ENCODE data around the gene ZDHHC11B.
"Not testable (repeated sequence)": the region's sequence is repeated elsewhere in the genome, so short reads cannot be mapped to it uniquely, and the experiment has no call there.

The ZDHHC11B gene

DNA sequence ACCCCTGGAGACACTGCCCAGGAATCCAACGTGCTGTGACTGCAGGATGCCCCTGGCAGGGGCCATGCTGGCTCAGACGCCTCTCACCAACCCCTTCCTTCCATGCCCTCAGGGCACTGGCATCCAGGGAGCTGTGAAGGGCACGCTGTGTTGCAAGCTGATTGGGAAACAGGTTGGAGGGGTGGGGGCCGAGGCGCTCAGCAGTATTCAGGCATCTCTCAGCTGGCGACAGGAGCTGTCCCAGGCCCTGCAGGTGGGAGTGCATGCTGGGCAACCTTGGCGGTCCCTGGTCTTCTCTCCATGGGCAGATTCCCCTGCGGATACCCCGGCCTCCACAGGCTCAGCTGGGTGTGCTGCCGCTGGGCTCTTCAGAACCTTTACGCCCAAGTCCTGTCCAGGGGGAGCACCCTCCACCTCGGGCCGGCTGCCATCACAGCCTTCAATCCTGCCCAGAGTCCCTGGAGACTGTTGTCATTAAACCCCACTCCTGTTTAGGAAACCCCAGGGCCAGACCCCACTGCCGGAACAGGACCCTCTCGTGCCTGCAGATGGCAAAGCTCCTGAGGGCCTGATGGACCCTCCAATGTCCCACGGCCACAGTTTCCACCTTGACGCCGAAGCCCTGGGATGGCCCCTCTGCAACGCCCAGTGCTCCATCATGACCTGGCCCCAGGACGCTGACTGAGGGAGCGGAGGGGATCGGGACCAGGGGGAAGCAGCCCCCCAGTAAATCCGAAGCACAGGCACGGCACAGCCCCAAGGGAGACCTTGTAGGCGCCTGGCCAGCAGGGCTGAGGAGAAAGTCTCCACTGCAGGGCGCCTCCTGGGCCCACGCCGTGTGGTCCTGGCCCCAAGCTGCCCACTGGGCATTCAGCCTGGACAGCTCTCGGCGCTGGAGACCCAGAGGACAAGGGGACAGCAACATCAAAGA is 100.7 kb downstream of the ZDHHC11B start:
- DNase-seq, result peak; percentile 19

DNA sequence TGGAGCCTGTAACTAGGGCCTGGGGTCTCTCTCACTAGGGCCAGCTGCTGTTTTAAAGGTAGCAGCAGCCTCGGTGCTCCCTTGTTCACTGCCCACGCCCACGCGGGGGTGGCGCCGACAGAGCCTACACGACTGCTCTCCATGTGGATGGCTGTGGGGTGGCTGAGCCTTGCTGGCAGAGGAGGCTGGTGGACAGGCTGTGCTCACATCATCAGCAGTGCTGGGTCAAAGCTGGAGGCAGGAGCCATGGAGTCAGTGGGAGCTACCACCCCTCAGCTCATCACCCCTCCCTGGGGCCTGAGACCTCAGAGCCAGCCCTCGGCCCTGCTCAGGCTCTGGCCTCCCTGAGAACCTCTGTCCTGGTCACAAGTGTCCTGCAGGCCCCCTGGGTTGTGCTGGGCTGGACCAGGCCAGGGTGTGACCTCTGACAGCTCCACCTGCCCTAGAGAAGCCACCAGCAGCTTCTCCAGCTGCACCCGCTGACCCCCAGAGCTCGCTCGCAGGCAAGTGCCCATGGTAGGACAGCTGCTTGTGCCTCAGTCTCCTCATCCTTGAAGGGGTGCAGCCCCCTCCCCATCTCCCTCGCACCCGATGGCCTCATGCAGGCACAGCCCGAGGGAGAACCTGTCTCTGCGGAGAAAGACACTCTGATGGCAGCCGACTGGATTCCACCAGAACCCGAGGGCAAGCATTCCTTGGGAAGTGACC is 101.7 kb downstream of the ZDHHC11B start:
- peak; percentile 14 for DNase-seq

DNA sequence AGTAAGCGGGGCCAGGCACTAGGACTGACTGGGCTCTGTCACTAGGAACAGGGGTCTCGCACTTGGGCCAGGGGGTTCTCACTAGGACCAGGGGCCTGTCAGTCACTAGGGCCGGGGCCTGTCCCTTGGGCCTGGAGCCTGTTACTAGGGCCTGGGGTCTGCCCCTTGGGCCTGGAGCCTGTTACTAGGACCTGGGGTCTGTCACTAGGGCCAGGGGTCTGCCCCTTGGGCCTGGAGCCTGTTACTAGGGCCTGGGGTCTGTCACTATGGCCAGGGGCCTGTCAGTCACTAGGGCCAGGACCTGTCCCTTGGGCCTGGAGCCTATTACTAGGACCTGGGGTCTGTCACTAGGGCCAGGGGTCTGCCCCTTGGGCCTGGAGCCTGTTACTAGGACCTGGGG is 102.3 kb downstream of the ZDHHC11B start:
- not testable (repeated sequence) for DNase-seq

DNA sequence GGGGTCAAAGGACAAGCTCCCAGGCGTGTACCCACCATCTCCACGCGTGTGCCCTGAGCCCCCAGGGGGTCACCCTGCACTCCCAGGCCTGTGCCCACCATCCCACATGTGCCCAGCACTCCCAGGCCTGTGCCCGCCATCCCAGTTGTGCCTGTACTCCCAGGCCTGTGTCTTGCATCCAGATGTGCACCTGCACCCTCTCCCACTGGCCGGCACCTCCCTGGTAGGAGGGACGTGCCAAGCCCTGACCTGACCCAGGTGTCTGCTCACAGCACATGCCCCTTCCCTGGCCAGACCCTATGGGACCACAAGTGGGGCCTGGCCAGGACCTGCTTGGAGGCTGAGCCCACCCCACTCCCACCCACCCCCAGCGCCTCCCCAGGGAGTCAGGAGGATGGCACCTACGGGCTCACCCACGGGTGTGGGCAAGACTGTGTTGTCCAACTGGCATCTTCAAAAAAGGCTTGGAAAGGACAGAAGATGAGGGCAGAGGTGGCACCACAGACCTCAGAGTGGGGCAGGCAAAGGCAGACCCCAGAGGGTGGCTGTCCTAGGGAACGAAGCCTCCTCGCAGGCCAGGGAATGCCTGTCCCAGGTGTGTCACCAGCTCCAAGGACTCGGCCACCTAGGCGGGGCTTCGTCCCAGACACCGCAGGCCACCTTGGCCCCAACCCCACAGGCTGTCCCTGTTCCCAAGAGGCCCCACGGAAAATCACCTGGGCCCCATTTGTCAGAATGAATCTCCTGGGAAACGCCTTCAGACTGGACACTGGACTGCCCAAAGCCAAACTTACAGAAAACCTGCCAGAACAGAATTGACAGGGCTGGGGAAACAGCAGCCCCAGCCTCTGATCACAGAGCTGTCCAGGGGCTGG is 103.0 kb downstream of the ZDHHC11B start:
- not testable (repeated sequence) for DNase-seq

DNA sequence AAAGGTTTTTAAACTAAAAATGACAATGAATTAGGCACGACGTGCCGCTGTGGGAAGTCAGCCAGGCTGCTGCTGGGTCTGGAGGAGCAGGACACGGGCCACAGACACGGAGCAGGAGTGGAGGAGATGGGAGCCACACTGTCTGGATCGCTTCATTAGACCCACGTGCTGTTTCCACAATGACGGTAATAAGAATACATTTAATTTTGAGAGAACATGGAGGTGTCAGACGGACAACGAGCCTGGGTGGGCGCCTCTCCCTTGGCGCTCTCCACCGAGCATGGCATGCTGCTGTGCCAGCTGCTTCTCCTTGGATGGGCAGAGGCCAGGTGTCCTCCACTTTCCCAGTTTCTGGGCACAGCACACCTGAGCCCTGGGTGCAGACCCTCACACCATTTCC is 103.7 kb downstream of the ZDHHC11B start:
- not testable (repeated sequence) for DNase-seq

DNA sequence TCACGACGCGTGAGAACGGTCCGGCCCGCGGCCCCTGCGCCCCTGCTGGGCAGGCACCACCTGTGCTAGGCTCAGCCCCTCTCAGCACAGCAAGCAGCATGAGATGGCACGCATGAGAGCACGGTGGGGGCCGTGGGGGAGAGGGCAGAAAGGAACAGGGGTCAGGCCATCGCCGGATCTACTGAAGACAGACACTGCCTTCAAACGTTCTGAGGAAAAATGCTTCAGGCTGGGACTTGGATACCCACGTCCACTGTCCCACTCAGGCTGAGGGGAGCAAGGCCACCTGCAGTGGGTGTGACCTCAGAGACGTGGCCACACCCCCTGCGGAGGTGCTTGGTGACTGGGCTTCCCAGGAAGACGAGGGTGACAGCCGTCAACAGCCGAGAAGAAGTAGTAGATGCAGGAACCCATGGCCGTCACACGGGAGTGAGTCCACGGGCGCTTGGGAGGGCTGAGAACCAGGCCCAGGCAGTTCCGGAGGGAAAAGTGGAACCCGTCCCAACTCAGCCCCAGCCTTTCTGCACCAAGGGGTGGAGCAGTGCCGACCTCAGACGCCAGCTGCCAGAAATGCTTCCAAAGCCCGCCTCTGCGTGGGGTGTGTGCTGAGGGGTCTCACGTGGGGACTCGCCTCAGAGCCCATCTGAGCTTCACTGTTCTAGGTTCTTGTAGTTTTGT is 104.3 kb downstream of the ZDHHC11B start:
- DNase-seq, result not testable (repeated sequence)

DNA sequence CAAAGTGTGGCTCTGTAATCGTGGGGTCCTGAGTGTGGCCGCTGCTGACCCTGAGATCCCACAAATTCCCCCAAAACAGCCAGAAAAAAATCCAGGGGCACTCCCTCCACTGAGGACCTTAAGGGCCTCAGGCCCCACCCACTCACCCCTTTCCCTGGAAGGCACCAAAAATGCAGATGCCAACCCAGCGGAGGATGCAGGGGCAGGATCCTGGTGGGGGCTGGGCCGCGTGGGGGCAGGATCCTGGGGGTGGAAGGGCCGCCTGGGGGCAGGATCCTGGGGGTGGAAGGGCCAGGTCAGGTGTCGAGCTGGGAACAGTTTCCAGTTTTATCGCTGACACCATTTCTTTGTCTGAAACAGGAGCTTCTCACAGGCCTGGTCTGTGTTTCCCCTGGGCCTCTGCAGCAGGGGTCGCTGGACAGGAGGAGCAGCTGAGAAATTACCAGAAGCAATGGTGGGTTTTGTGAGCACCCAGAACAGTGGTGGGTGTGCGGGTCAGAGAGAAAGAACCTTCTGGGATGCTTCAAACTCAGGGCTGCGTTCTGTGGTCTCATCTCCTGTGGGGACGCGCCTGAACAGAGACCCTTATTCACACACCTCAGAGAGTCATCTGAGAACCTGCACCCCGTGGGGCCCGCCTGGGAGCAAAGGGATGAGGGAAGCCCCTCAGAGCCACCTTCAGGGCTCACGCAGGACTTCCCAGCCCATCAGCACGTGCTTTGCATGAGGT is 105.2 kb downstream of the ZDHHC11B start:
- DNase-seq, result not testable (repeated sequence)

DNA sequence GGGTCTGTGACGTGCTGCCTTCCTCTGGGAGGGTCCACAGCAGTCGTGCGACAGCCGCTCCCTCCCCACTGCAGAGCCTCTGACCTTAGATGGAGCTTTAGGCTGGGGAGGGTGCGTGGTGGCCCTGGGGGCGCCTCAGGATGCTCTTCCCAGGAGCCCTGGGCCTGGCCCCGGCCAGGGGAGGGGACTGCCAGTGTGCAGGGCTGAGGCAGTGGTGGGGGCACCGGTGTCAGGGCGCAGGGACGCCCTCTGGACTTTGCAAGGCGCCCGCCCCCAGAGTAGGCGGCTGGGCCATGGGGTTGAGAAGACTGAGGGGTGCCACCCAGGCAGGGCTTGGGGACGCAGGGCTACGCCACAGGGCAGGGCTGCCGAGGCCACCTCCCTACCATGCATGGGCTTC is 106.0 kb downstream of the ZDHHC11B start:
- not testable (repeated sequence) for DNase-seq

DNA sequence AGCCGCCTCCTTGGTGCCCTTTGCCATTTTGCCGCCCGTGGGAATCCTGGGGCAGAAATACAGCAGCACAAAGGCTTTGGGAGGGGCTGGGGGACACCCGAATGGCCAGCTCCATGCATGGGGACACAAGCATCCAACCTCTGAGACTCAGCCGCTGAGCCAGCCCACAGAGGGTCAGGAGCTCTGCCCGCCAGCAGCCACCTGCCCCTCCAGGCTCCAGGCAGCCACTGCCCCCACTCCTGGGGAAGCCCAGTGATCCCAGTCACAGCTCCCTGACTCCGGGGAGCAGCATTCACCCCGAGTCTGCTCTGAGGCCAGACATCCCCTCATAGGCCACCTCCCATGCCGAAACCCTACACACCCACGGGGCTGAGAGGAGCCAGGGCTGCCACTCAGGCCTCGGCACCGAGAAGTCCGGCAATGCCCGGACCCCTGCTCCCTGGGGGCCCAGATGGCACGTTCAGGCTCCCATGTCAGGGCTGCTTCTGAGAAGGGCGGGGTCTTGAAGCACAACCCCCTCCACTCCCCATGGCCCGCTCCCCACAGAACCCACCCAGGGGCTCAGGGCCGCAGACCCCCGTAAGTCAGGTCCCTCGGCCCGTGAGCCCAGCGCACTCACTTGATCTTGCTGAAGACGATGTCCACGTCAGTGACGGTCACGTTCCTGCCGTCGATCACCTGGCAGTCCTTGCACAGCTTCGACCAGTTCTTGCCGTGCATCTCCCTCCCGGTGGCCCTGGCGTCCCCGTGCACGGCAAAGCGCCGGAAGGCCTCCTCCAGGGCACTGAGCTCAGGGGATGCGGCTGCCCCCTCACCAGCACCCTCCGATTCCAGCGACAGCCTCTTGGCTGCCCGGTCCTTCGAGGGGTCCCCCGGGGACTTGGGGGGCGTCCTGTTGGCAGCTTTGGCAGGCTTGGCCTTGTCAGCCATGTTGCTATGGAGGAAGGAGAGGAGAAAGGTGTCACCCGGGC is 107.1 kb downstream of the ZDHHC11B start:
- DNase-seq, result no peak

DNA sequence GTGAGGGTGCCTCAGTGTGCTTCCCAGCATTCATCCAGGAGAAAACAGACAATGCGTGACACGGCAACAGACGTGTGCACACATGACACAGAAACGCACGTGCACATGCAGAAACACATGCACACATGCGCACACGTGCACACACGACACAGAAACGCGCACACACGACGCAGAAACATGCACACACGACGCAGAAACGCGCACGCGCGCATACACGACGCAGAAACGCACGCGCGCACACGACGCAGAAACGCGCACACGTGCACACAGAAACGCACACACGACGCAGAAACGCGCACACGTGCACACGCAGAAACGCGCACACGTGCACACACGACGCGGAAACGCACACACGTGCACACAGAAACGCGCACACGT is 107.8 kb downstream of the ZDHHC11B start:
- DNase-seq, result no peak

DNA sequence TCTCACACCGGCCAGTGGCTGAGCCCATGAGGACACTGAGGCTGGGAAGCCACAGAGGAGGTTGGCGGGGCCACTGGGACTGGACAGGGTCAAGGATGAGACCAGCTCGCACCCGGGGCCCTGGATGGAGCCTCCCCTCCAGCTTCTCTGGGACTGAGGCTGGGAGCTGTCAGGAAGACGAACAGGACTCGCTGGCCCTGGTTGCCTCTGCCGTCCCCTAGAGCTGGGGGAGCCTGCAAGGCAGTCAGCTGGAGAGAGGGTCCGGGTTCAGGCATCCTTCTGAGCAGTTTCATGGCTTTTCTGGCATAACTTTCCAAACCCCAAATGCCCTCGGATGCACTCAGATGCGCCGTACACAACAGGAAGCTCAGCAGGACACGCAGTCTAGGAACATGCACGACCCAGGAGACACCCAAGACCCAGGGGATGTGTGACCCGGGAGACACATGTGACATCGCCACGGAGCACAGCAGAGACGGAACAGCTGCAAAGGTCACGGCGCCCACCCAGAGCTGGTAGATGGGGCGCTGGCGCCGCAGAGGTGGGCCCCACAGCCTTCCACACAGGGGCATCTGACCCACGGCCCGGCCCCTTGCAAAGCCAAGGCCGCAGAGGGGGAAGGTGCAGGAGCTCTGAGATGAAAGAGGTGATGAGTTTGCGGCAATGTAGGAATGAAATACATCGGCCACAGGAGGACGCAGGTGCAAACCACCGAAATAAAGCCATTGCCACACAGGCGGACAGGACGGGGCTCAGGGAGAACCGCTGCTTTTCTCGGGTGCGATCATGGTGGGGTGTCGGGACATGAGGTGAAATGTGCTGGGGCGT is 108.4 kb downstream of the ZDHHC11B start:
- no peak for DNase-seq

DNA sequence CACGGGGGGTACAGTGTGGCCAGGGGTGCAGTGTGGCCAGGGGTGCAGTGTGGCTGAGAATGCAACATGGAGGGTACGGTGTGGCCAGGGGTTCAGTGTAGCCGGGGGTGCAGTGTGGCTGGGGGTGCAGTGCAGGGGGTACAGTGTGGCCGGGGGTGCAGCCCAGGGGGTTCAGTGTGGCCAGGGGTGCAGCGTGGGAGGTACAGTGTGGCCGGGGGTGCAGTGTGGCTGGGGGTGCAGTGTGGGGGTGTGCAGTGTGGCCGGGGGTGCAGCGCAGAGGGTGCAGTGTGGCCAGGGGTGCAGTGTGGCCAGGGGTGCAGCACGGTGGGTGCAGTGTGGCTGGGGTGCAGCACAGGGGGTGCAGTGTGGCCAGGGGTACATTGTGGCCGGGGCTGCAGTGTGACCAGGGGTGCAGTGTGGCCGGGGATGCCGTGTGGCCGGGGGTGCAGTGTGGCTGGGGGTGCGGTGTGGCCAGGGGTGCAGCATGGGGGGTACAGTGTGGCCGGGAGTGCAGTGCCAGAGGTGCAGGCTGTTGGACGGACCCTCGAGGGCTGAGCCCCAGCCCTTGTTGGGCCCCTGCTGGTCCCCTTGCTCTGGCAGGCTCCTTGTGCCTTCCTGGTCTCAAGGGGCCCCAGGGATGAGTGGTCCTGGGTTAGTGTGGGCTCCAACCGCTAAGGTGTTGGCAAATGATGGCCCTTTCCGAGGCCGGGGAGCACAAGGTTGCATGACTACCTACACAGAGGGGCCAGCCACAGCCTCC is 109.2 kb downstream of the ZDHHC11B start:
- no peak for DNase-seq

DNA sequence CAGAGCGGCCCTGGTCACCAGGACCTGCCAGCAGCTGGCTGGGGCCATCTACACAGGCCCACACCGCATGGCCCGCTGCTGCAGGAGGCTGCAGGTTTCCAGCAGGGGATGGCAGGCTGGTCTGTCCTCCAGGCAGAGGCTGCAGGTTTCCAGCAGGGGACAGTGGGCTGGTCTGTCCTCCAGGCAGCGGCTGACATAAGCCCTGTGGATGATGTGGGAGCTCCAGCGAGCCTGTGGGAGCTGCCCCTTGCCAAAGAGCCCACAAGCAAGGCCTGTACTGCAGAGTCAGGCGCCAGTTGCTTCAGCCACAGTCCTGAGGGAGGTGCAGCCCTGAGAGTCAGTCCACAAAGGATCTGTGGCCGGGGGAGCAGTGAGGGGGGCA is 109.9 kb downstream of the ZDHHC11B start:
- peak; percentile 67 for DNase-seq

DNA sequence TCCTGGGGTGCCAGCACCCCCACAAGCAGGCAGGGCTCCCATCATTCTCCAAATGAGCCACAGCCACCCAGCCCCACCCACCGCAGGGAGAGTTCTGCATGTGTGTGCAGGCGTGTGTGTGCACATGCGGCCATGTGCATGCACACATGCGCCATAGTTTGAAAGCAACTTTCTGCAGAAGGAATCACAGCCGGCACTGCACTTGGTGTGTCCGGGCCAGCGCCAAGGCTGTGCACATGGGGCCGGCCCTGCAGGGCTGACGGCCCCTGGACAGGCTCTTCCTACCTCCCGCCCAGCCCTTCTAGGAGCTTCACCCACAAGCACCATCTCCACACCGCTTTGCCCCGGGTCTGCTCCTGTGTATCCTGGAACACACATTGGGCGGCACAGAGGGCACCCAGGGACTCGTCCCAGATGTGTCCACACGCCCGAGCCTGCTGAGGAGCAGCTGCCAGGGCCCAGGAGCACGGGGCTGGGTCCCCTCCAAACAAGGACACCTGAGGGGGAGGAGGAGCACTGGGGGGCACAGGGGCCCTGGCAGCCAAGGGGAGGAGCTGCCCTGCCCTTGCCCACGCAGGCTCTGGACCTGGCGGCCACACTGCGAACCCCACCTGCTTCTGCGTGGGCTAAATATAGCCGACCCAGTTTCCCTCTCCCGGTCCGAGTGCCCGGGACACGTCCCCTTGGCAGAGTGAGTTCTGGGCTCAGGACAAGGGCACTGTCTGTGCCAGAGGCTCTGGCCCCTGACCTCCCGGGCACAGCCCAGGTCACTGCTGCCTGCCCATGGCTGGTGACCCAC is 110.5 kb downstream of the ZDHHC11B start:
- no peak for DNase-seq

DNA sequence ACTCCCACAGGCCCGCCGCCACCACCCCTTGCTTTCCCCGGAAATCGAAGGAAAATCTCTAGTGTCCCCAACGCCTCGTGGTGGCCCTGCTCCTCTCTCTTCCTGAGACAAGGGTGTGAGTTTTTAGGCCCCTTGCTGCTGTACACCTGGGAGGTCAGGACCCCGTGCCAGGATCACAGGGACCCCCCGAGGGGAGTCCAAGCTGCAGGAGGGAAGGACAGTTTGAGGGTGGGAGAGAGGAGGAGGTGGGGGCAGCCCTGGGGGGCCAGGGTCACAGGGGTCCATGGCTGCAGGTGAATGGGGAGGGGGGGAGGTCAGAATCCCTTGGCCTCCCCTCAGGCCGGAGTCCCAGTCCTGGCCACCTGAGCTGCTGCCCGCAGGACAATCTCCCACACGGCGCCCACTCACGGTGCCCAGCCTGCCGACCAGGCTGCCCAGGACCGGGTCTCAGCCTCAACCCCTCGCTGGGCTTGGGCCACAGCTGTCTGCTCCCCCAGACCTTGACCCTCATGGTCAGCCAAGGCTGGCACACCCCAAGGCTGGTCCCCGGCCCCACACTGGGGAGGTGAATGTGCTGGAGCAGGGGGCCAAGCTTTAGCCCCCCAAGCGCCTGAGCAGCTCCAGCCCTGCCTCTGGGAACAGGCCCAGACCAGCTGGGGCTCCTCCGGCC is 111.2 kb downstream of the ZDHHC11B start:
- DNase-seq, result no peak

DNA sequence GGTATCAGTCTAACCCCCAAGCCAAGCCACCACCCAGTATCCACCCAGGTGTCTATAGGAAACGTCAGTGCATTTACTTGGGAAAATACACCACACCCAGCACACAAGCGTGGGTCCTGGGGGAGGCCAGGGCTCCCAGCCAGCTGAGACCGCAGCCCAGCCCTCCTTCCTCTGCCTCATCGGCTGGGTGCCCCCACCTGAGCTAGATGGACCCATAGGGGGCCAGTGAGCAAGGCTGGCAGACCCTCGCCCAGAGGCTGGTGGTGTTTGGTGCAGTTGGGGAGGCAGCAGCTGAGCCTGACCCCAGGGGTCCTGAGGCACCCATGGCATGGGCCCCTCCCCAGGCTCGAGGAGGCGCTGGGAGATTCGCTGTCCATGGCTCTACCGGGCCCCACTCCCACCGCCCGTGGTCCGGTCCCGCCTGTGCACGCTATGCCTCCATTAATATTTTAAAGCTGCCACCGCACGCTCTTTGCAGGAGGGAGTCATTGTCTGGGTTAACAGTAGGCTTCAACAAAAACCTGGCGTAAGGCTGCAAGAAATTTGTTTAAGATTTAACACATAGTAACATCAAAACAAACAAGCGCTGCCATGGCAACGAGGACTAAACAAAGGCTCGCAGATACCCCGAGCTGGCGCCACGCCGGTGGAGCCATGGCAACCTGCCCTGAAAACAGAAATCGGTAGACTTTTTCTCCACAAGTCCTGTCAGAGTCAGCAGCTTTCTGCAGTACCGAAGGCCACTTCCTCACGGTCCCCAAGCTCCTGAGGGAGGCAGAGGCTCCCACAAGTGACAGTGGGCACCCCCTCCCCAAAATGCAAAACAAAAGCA is 112.0 kb downstream of the ZDHHC11B start:
- peak; percentile 91 for DNase-seq

Data from right hindlimb (tissue), 1 donor.